Liver (tissue), 9 donors: ENCODE results near the gene RAB6D. TPM values are rescaled to one million over a fixed set of nuclear protein-coding genes. Genes with fewer than 3 reads are reported as not detected.
"Not testable (repeated sequence)": the region's sequence is repeated elsewhere in the genome, so short reads cannot be mapped to it uniquely, and the experiment has no call there.

Experiments
- DNase-seq: peaks from one replicate; pipeline ENCODE4 v3.0.0-alpha.2; 2017; ENCODE audit warnings: low spot score
- H3K27ac ChIP-seq, 2 donors: one replicate each; pipeline ENCODE4 v1.7.0; 2013; ENCODE audit warnings: inconsistent platforms in 2 of 2, low read length in 2 of 2, control low read depth in 1 of 2, low read depth in 1 of 2, mild to moderate bottlenecking in 1 of 2
- H3K27me3 ChIP-seq, 4 donors: one replicate each; pipeline versions ENCODE4 v1.6.1 to v1.7.0; 2013; ENCODE audit warnings: low read length in 3 of 4, inconsistent platforms in 1 of 4, mild to moderate bottlenecking in 1 of 4, moderate library complexity in 1 of 4; ENCODE audit not compliant: control insufficient read depth in 4 of 4, insufficient read depth in 4 of 4
- H3K36me3 ChIP-seq, 4 donors: one replicate each; pipeline versions ENCODE4 v1.6.1 to v1.7.0; 2013; ENCODE audit warnings: low read length in 3 of 4, mild to moderate bottlenecking in 3 of 4, low read depth in 1 of 4, moderate library complexity in 1 of 4; ENCODE audit not compliant: control insufficient read depth in 4 of 4, insufficient read depth in 3 of 4
- H3K4me1 ChIP-seq, 4 donors: one replicate each; pipeline versions ENCODE4 v1.6.1 to v1.7.0; 2013; ENCODE audit warnings: low read length in 3 of 4, mild to moderate bottlenecking in 3 of 4, moderate library complexity in 1 of 4; ENCODE audit not compliant: control insufficient read depth in 4 of 4, insufficient read depth in 4 of 4
- H3K4me3 ChIP-seq, 3 donors: one replicate each; pipeline versions ENCODE4 v1.6.1 to v1.7.0; 2013; ENCODE audit warnings: low read length in 3 of 3, control low read depth in 1 of 3, low read depth in 1 of 3, mild to moderate bottlenecking in 1 of 3
- H3K9ac ChIP-seq, 2 donors: one replicate each; pipeline ENCODE4 v1.7.0; 2013; ENCODE audit warnings: low read length in 2 of 2, mild to moderate bottlenecking in 2 of 2, moderate library complexity in 2 of 2, control low read depth in 1 of 2, low read depth in 1 of 2
- H3K9me3 ChIP-seq, 4 donors: one replicate each; pipeline versions ENCODE4 v1.6.1 to v1.7.0; 2013; ENCODE audit warnings: low read length in 3 of 4; ENCODE audit not compliant: control insufficient read depth in 4 of 4
- EGR1 ChIP-seq, 2 donors: IDR thresholded peaks; 2 replicates each; pipeline ENCODE4 v1.6.1; 2016 to 2018; ENCODE audit warnings: antibody characterized with exemption in 2 of 2, low read depth in 2 of 2
- FOXA2 ChIP-seq: IDR thresholded peaks from 2 replicates; pipeline ENCODE4 v1.6.1; 2016; ENCODE audit warnings: antibody characterized with exemption
- GABPA ChIP-seq, 2 donors: IDR thresholded peaks in 1 of 2; conservative IDR thresholded peaks in 1 of 2; 2 replicates each; pipeline ENCODE4 v1.6.1; 2016; ENCODE audit warnings: antibody characterized with exemption in 2 of 2, mild to moderate bottlenecking in 1 of 2, moderate library complexity in 1 of 2
- HNF4G ChIP-seq: IDR thresholded peaks from 2 replicates; pipeline ENCODE4 v1.6.1; 2016; ENCODE audit warnings: antibody characterized with exemption
- NR2F2 ChIP-seq: IDR thresholded peaks from 2 replicates; pipeline ENCODE4 v1.6.1; 2016; ENCODE audit warnings: antibody characterized with exemption
- RAD21 ChIP-seq, 2 donors: IDR thresholded peaks; 2 replicates each; pipeline ENCODE4 v1.6.1; 2016; ENCODE audit warnings: antibody characterized with exemption in 2 of 2, mild to moderate bottlenecking in 2 of 2
- RXRA ChIP-seq, 2 donors: IDR thresholded peaks; 2 replicates each; pipeline ENCODE4 v1.6.1; 2017 to 2018; ENCODE audit warnings: antibody characterized with exemption in 2 of 2, mild to moderate bottlenecking in 1 of 2
- TAF1 ChIP-seq: conservative IDR thresholded peaks from 2 replicates; pipeline ENCODE4 v1.6.1; 2016; ENCODE audit warnings: antibody characterized with exemption, mild to moderate bottlenecking
- YY1 ChIP-seq: IDR thresholded peaks from 2 replicates; pipeline ENCODE4 v1.6.1; 2016; ENCODE audit warnings: antibody characterized with exemption, mild to moderate bottlenecking
- WGBS: extraction: QIAGEN DNeasy Blood & Tissue Kit; methylation state at CpG from one replicate; pipeline ENCODE4 v1.1.7; 2013; 5-methylcytosine and 5-hydroxymethylcytosine counted together
- polyA plus RNA-seq, 2 donors: library from polyadenylated mRNA; stranded (reverse) in 1 of 2; unstranded in 1 of 2; fragments of 200-250 nt in 1 of 2; fragments of >200 nt in 1 of 2; fragmentation: Nextera tagmentation in 1 of 2; extraction: Ambion mirVana in 1 of 2; gene quantifications; one replicate each; pipeline versions ENCODE4 v1.2.1 to v1.2.3, GENCODE V29; 2013 to 2015
- total RNA-seq, 2 donors: library from RNA; depleted of rRNA; stranded (reverse); fragments of >200 nt; gene quantifications; one replicate each; pipeline ENCODE4 v1.2.3, GENCODE V29; 2014
- TF ChIP-seq, protein P1 (sequence below): fragments of 150-350 bp; IDR thresholded peaks from 2 replicates; pipeline ENCODE4 v1.5.1; 2017; ENCODE audit warnings: improper control_type of control experiment, low read depth, low read length; ENCODE audit not compliant: missing input control
- TF ChIP-seq, protein P2 (sequence below): IDR thresholded peaks from 2 replicates; pipeline ENCODE4 v1.6.1; 2016; ENCODE audit warnings: antibody characterized with exemption
- donor health status: healthy.
- donor health status: healthy.
- donor health status: healthy.
- donor health status: healthy.
- donor health status: healthy.

Gene RAB6D
- total and polyA plus RNA-seq, 4 donors, result 0.02 to 0.08 TPM; not detected in 2

DNA sequence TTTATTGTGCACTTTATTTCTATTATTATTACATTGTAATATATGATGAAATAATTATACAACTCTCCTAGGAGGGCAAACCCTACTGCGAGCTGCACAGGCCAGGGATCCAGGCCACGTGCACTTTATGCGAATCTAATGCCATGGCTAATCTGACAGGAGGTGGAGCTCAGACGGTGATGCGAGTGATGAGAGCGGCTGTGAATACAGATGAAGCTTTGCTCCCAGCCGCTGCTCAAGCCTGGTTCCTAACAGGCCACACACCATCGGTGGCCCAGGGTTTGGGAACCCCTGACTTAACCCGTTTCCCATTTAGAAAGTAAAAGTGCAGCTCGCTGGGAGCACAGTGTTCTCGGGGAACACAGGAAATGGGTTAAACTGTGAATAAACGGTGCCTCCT lies 40.8 kb upstream of the RAB6D start:
- H3K4me3 ChIP-seq, result no peak overlapping the region
- DNase-seq, result no peak
- H3K27ac ChIP-seq, result no peak overlapping the region
- H3K27me3 ChIP-seq, result peaks cover 0 to 14% (median 0%) of the 10 kb centered on the region in 4 donors
- no peak overlapping the region for H3K9ac ChIP-seq
- H3K4me1 ChIP-seq, result no peaks in the 10 kb centered on the region
- no peak for TF ChIP-seq FOXA2
- no peak for TF ChIP-seq NR2F2
- TF ChIP-seq TAF1, result no peak
- TF ChIP-seq GABPA (IDR thresholded peaks at IDR 0.05 in 1 of 2, conservative IDR thresholded peaks at IDR 0.05 in 1 of 2), result no peak
- no peaks in the 10 kb centered on the region for H3K9me3 ChIP-seq
- 79% methylated on average over 12 of the region's 12 CpGs for WGBS
- H3K36me3 ChIP-seq, result no peaks in the 10 kb centered on the region

DNA sequence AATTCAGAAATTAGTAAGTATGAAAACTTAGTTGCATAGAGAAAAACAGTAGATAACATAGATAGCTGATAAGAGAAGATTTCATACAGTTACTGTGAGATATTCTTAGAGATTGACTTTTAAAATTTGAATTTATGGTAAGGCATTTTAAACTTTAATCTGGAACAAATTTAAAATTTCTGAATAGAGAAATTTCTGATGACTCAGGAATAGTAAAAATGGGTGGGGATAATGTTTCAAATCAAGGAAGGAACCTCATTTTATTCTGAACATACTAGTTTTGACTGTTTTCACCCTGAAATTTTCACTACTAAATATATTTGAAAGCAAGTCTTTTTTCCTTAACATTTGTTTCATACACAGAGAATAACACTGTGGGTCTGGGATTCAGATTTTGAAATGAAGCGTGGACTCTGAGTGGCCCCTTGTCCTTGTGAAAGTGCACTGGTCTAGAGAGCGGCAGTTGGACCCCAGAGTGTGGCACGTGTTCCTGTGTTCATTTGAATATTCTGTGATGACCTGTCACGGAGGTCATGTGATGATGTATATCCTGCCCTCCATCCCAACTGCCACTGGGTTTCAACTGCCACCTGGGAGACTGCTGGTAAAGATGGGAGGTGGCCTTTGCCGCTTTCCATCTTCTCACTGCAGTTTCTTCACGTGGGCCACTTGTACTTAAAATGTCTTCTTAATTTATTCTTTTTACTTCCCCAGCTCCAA lies 38.5 kb upstream of the RAB6D start:
- Histone ChIP-seq H3K9me3 (no peaks in the 10 kb centered on the region), H3K27ac (no peak overlapping the region), H3K36me3 (no peaks in the 10 kb centered on the region), H3K4me1 (no peaks in the 10 kb centered on the region), H3K27me3 (peaks cover 0 to 4% (median 0%) of the 10 kb centered on the region in 4 donors), H3K9ac (no peak overlapping the region), H3K4me3 (no peak overlapping the region)
- WGBS, result 70% methylated on average over 6 of the region's 6 CpGs
- TF ChIP-seq, protein P1, sequence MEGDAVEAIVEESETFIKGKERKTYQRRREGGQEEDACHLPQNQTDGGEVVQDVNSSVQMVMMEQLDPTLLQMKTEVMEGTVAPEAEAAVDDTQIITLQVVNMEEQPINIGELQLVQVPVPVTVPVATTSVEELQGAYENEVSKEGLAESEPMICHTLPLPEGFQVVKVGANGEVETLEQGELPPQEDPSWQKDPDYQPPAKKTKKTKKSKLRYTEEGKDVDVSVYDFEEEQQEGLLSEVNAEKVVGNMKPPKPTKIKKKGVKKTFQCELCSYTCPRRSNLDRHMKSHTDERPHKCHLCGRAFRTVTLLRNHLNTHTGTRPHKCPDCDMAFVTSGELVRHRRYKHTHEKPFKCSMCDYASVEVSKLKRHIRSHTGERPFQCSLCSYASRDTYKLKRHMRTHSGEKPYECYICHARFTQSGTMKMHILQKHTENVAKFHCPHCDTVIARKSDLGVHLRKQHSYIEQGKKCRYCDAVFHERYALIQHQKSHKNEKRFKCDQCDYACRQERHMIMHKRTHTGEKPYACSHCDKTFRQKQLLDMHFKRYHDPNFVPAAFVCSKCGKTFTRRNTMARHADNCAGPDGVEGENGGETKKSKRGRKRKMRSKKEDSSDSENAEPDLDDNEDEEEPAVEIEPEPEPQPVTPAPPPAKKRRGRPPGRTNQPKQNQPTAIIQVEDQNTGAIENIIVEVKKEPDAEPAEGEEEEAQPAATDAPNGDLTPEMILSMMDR, result no peak
- TF ChIP-seq RXRA (IDR thresholded peaks at IDR 0.05), result no peak
- TF ChIP-seq YY1, result no peak
- TF ChIP-seq, protein P2, sequence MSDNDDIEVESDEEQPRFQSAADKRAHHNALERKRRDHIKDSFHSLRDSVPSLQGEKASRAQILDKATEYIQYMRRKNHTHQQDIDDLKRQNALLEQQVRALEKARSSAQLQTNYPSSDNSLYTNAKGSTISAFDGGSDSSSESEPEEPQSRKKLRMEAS, result no peak
- no peak for TF ChIP-seq RAD21 (IDR thresholded peaks at IDR 0.05)
- no peak for TF ChIP-seq EGR1 (IDR thresholded peaks at IDR 0.05; ENCODE audit: low read depth in 2 of 2)
- DNase-seq, result no peak

DNA sequence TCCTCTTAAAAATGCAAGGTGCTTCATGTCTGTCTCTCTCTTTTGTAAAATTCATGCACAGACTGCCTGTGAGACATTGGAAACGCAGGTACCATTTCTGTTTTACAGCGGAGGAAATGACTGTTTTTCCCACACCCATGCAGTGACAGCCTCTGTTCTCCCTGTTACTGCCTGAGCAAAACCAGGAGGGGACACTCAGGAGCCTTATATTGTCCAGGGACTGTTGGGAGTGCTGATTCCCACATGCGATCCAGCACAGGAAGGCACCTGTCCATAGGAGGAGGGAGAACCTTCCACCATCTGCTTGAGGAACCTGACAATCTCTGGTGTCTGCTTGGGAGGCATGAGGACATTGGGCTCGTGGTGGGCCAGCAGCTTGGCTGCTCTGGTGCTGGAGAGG lies 36.9 kb upstream of the RAB6D start:
- H3K27ac ChIP-seq, result no peak overlapping the region
- H3K36me3 ChIP-seq, result no peaks in the 10 kb centered on the region
- H3K4me3 ChIP-seq, result no peak overlapping the region
- H3K27me3 ChIP-seq, result no peaks in the 10 kb centered on the region
- DNase-seq, result no peak
- no peaks in the 10 kb centered on the region for H3K4me1 ChIP-seq
- H3K9ac ChIP-seq, result no peak overlapping the region
- WGBS, result 63% methylated on average over 4 of the region's 4 CpGs
- H3K9me3 ChIP-seq, result no peaks in the 10 kb centered on the region
- TF ChIP-seq EGR1 (IDR thresholded peaks at IDR 0.05; ENCODE audit: low read depth in 2 of 2), result no peak
- no peak for TF ChIP-seq GABPA (IDR thresholded peaks at IDR 0.05 in 1 of 2, conservative IDR thresholded peaks at IDR 0.05 in 1 of 2)
- TF ChIP-seq HNF4G, result no peak
- no peak for TF ChIP-seq RXRA (IDR thresholded peaks at IDR 0.05)
- no peak for TF ChIP-seq YY1

DNA sequence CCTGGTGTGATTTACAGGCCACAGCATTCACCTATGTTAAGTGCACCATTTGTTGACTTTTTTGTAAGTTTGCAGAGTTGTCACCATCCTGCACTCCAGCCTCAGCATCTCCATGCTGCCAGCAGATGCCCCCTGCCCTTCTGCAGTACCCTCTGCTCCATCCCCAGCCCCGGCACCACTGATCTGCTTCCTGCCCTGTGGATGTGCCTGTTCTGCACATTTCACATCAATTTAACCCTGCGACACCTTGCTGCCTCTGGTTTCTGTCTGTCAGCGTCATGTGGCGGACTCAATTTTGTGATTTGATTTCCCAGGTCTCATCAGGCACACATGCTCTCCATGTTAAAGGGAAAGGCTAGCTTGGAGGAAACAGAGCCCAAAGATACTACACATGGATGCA lies 36.5 kb upstream of the RAB6D start:
- H3K9me3 ChIP-seq, H3K36me3 ChIP-seq, H3K4me1 ChIP-seq, H3K9ac ChIP-seq, H3K27ac ChIP-seq, H3K27me3 ChIP-seq, DNase-seq, H3K4me3 ChIP-seq: not testable (repeated sequence)
- 89% methylated on average over 4 of the region's 4 CpGs for WGBS

DNA sequence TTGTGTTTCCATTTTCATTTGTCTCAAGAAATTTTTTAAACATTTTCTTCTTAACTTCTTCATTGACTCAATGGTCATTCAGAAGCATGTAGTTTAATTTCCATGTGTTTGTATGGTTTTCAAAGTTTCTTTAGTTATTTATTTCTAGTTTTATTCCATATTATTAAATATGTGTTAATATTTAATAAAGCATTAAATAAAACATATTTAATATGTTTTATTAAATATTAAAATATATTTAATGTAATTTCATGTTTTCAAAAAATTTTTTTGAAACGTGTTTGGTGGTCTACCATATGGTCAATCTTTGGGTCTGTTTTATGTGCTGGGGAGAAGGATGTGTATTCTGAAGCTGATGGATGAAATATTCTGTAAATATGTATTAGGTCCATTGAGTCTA lies 32.2 kb upstream of the RAB6D start:
- 74% methylated on average over 1 of the region's 1 CpG for WGBS
- not testable (repeated sequence) for H3K9ac ChIP-seq, H3K36me3 ChIP-seq, H3K4me3 ChIP-seq, DNase-seq, H3K27me3 ChIP-seq, H3K27ac ChIP-seq, H3K9me3 ChIP-seq, H3K4me1 ChIP-seq

DNA sequence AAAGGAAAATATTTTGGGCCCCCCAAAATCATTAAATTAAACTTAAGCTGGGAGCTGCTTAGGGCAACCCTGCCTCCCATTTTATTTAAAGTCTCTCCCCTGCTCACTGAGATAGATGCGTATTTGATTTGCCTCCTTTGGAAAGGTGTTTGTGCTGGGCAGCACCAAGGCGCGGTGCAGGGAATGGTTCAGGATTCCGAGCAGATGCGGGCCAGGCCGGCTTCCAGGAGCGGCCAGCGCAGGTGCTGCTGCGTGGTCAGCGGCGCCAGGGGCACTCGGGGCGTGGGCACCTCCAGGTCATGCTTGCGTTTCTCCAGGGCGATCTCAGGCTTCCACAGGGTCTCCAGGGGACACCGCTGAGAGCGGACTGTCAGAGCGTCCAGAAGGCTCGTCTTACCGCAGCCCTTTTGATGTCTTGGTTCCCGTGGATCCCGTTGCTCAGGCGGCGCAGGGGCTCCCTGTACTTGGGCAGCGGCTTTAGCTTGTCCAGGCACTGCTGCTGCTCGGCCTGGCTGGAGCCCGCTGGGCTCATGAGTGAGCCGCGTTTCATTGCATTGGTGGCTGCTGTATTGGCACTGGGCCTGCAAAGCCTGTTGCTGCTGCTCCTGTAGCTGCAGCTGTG lies 31.2 kb upstream of the RAB6D start:
- not testable (repeated sequence) for H3K27ac ChIP-seq, H3K27me3 ChIP-seq, H3K36me3 ChIP-seq, DNase-seq, H3K4me3 ChIP-seq, H3K9ac ChIP-seq, H3K9me3 ChIP-seq, H3K4me1 ChIP-seq
- WGBS, result 34% methylated on average over 29 of the region's 29 CpGs
